Measurements from ENCODE around the gene EXO5. TPM values are rescaled to one million over a fixed set of nuclear protein-coding genes. Genes with fewer than 3 reads are reported as not detected.
"Not testable (repeated sequence)": the region's sequence is repeated elsewhere in the genome, so short reads cannot be mapped to it uniquely, and the experiment has no call there.

The EXO5 gene
- 1 to 10 TPM; 4.4 to 7.4 TPM for total RNA-seq
- 8.2 to 20.4 reads per million in 2 donors for total RNA-seq

DNA sequence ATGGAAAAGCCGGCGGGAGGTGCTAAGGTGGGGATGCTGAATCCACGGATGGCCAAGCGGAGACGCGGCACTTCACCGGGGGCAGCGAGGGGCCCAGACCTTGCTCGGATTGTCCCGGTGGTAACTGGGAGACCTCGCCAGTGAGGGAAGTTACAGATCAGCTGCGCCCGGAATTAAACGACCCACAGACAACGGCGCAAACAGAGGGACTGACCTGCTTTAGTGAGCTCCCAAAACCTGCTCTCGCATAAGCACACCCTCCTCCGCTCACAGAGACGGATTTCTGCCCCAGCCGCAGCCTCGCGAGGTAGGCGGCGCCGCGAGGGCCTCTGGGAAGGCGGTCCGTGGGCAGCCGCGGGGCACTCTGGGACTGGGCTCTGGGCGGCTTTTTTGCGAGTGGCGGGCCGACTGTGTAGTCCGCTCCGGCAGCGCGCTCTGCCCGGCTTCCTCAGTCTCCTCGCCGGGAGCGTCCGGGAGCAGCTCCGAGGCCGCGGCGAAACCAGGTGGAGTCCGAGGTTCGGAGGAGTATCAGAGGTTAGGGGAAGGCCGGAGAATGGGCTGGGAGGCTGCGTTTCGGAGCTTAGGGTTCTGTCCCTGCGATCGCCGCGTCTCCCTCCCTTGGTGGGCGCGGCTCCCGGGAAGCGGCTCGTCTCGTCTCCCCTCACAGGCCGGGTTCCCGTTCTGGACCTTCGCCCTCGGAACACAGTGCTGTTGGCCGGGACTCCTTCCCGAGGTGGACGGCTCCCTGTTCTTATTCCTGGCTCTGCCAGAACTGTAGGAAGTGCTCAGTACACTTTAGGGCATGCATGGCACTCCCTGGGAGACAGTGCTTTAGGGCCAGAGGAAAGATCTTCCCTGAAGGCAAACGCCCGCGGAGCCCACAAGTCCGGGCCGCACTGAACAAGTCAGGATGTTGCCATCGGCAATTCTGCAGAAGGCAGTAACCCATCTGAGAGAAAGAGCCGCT lies at the start of gene EXO5:
Gene EXO5, plus strand, starts transcription at position 393 of the 967 bp plus-strand sequence. CDS start 5,778 bp downstream, outside the sequence.
- no peaks in the 10 kb centered on the region for H3K9me3 ChIP-seq (ENCODE audit: control insufficient read depth, low read length, poor library complexity, severe bottlenecking)
- peak within 1 kb of the TSS; percentile 91 for H3K4me3 Mint-ChIP-seq
- peaks cover 2% of the 10 kb centered on the region for H3K36me3 Mint-ChIP-seq (ENCODE audit: low read depth)
- peaks cover 8% of the 10 kb centered on the region for H3K4me1 Mint-ChIP-seq
- peak within 1 kb of the TSS; percentile 87 for H3K27ac Mint-ChIP-seq
- ATAC-seq, result peak; percentile 99
- no peaks in the 10 kb centered on the region for H3K27me3 Mint-ChIP-seq
- DNase-seq, result peak; percentile 59 to 69 (median 67)

- H3K9me3 ChIP-seq (ENCODE audit: control insufficient read depth, low read length, poor library complexity, severe bottlenecking), result peaks cover 42% of the 10 kb centered on the region
- ATAC-seq, result no peak
- H3K27ac Mint-ChIP-seq, result no peak overlapping the region
- no peak for DNase-seq
- peaks cover 8% of the 10 kb centered on the region for H3K36me3 Mint-ChIP-seq (ENCODE audit: low read depth)
- no peaks in the 10 kb centered on the region for H3K27me3 Mint-ChIP-seq
- H3K4me3 Mint-ChIP-seq, result no peak overlapping the region
- no peaks in the 10 kb centered on the region for H3K4me1 Mint-ChIP-seq
These were observed 45.5 kb upstream of the EXO5 start for GRCh38 chr1:40462956-40463590.

- Mint-ChIP-seq H3K4me3 (no peak overlapping the region), H3K36me3 (ENCODE audit: low read depth) (peaks cover 2% of the 10 kb centered on the region)
- no peak for ATAC-seq
These were observed 39.2 kb upstream of the EXO5 start for GRCh38 chr1:40469327-40469726.

DNA sequence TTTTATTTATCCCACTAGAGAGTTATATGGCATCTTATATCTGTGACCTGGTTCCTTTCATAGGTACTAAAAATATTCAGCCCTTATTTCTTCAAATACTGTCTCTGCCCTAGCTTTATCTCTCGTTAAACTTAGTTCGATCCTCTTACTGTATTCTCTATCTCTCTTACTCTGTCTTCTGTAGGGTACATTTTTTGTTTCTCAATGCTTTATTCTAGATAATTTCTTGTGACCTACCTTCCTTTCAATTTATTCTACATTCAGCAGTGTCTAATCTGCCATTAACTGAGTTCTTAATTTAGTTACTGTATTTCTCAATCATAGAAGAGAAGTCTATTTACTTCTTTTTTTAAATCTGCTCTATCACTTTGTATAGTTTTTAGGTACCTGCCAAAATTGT lies 33.3 kb upstream of the EXO5 start:
- no peak for DNase-seq
- Mint-ChIP-seq H3K27me3 (no peaks in the 10 kb centered on the region), H3K36me3 (ENCODE audit: low read depth) (peaks cover 6% of the 10 kb centered on the region), H3K4me1 (peaks cover 16% of the 10 kb centered on the region), H3K4me3 (no peak overlapping the region), H3K27ac (no peak overlapping the region)
- H3K9me3 ChIP-seq (ENCODE audit: control insufficient read depth, low read length, poor library complexity, severe bottlenecking), result no peaks in the 10 kb centered on the region
- ATAC-seq, result no peak

More at GRCh38 chr1:40469327-40469726, 39.2 kb upstream of the EXO5 start:
- no peaks in the 10 kb centered on the region for H3K4me1 Mint-ChIP-seq
- DNase-seq, result no peak
- no peaks in the 10 kb centered on the region for H3K27me3 Mint-ChIP-seq
- H3K9me3 ChIP-seq (ENCODE audit: control insufficient read depth, low read length, poor library complexity, severe bottlenecking), result peaks cover 19% of the 10 kb centered on the region
- H3K27ac Mint-ChIP-seq, result no peak overlapping the region

- H3K9me3 ChIP-seq (ENCODE audit: control insufficient read depth, low read length, poor library complexity, severe bottlenecking), result peaks cover 4% of the 10 kb centered on the region
- Mint-ChIP-seq H3K4me3 (peak within 1 kb of the TSS; percentile 87), H3K27ac (peak within 1 kb of the TSS; percentile 51), H3K4me1 (peaks cover 16% of the 10 kb centered on the region), H3K27me3 (no peaks in the 10 kb centered on the region), H3K36me3 (ENCODE audit: low read depth) (peaks cover 7% of the 10 kb centered on the region)
- ATAC-seq (peak; percentile 91), DNase-seq (peak; percentile 50 to 57 (median 51))
These were observed 31.5 kb upstream of the EXO5 start, which contains the start of gene ZFP69 for GRCh38 chr1:40476924-40477677. Gene ZFP69, plus strand, starts transcription at chr1:40477290. Its CDS starts 2,072 bp downstream, at chr1:40479362.

- no peaks in the 10 kb centered on the region for H3K27me3 Mint-ChIP-seq
- ATAC-seq (peak; percentile 32), DNase-seq (no peak)
- peaks cover 16% of the 10 kb centered on the region for H3K4me1 Mint-ChIP-seq
- peak overlapping the region; percentile 82 for H3K4me3 Mint-ChIP-seq
- H3K9me3 ChIP-seq (ENCODE audit: control insufficient read depth, low read length, poor library complexity, severe bottlenecking), result peaks cover 4% of the 10 kb centered on the region
- H3K27ac Mint-ChIP-seq, result peak overlapping the region; percentile 12
- H3K36me3 Mint-ChIP-seq (ENCODE audit: low read depth), result peaks cover 9% of the 10 kb centered on the region
These were observed 30.9 kb upstream of the EXO5 start for GRCh38 chr1:40477678-40478053.

DNA sequence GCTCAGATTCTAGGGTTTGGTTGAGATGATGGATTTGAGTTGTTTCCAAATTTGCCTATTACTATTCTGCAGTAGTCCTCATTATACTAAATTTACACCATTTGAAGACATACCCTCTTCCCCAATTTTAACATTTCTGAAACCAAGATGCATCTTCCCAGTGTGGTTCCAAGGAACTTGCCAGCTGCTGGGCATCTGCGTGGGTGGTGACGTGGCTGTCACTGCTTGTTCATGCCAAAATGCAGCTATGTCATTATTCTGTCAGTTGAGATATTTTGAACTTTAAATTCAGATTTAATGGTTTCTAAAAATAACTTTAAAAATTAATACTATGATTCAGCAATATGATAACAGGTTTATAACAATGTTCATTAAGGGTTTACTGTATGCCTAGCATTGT lies 30.3 kb upstream of the EXO5 start:
- DNase-seq (no peak), ATAC-seq (no peak)
- peaks cover 4% of the 10 kb centered on the region for H3K9me3 ChIP-seq (ENCODE audit: control insufficient read depth, low read length, poor library complexity, severe bottlenecking)
- H3K4me3 Mint-ChIP-seq, result peak overlapping the region; percentile 82
- H3K36me3 Mint-ChIP-seq (ENCODE audit: low read depth), result peaks cover 6% of the 10 kb centered on the region
- peak overlapping the region; percentile 12 for H3K27ac Mint-ChIP-seq
- H3K27me3 Mint-ChIP-seq, result no peaks in the 10 kb centered on the region
- H3K4me1 Mint-ChIP-seq, result peaks cover 16% of the 10 kb centered on the region

- Mint-ChIP-seq H3K4me1 (peaks cover 16% of the 10 kb centered on the region), H3K27ac (peak overlapping the region; percentile 44), H3K4me3 (peak overlapping the region; percentile 21), H3K27me3 (no peaks in the 10 kb centered on the region), H3K36me3 (ENCODE audit: low read depth) (peaks cover 6% of the 10 kb centered on the region)
- peaks cover 4% of the 10 kb centered on the region for H3K9me3 ChIP-seq (ENCODE audit: control insufficient read depth, low read length, poor library complexity, severe bottlenecking)
- DNase-seq, result no peak
- no peak for ATAC-seq
These were observed 29.4 kb upstream of the EXO5 start for GRCh38 chr1:40479156-40479555.

GRCh38 chr1:40495315-40495903 lies 13.2 kb upstream of the EXO5 start:
- no peak overlapping the region for H3K27ac Mint-ChIP-seq
- no peaks in the 10 kb centered on the region for H3K27me3 Mint-ChIP-seq
- H3K9me3 ChIP-seq (ENCODE audit: control insufficient read depth, low read length, poor library complexity, severe bottlenecking), result peaks cover 21% of the 10 kb centered on the region
- peaks cover 13% of the 10 kb centered on the region for H3K36me3 Mint-ChIP-seq (ENCODE audit: low read depth)
- H3K4me3 Mint-ChIP-seq, result no peak overlapping the region
- ATAC-seq, result no peak
- H3K4me1 Mint-ChIP-seq, result no peaks in the 10 kb centered on the region
- no peak for DNase-seq

DNA sequence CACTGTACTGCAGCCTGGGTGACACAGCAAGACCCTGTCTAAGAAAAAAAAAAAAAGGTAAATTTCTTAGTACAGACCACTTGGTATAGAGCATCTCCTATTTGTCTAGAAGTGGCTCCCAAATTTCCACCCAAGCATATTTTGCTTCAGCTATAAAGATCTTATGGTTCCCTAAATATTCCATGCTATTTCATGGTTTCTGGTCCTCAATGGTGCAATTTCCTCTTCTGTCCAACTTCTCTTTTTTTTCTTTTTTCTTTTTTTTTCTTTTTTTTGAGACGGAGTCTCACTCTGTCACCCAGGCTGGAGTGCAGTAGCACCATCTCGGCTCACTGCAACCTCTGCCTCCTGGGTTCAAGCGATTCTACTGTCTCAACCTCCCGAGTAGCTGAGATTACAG lies 5.9 kb upstream of the EXO5 start:
- H3K4me3 Mint-ChIP-seq; H3K9me3 ChIP-seq (ENCODE audit: control insufficient read depth, low read length, poor library complexity, severe bottlenecking); H3K27ac Mint-ChIP-seq; ATAC-seq; H3K27me3 Mint-ChIP-seq; H3K4me1 Mint-ChIP-seq; DNase-seq; H3K36me3 Mint-ChIP-seq (ENCODE audit: low read depth): not testable (repeated sequence)

DNA sequence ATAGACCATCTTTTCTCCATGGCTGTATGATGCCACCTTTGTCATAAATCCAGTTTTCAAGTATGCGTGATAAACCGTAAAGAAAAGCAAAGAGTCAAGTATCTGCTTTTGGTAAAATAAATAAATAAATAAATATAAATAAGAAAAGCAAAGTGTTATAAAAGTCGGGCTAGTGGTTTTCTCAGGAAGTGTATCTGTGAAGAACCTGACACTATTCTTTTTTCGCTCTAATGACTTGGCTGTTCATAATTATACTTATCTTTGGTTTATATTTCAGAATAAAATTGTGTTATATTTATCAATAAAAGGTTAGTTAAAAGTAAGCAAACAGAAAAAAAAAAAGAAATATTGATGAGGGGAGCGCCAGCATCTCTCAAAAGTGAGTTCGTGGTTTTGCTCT lies 594 bp upstream of the EXO5 start:
- Mint-ChIP-seq H3K27ac (peak overlapping the region; percentile 87), H3K27me3 (no peaks in the 10 kb centered on the region), H3K4me3 (peak overlapping the region; percentile 91), H3K36me3 (ENCODE audit: low read depth) (peaks cover 2% of the 10 kb centered on the region), H3K4me1 (peaks cover 8% of the 10 kb centered on the region)
- no peak for DNase-seq
- ATAC-seq, result no peak
- no peaks in the 10 kb centered on the region for H3K9me3 ChIP-seq (ENCODE audit: control insufficient read depth, low read length, poor library complexity, severe bottlenecking)

- DNase-seq, result no peak
- no peak for ATAC-seq
These were observed 10.9 kb downstream of the EXO5 start for GRCh38 chr1:40519517-40519916.

More at GRCh38 chr1:40519517-40519916, 10.9 kb downstream of the EXO5 start:
- H3K36me3 Mint-ChIP-seq (ENCODE audit: low read depth), result peaks cover 2% of the 10 kb centered on the region
- no peaks in the 10 kb centered on the region for H3K4me1 Mint-ChIP-seq
- no peak overlapping the region for H3K4me3 Mint-ChIP-seq
- no peaks in the 10 kb centered on the region for H3K27me3 Mint-ChIP-seq
- H3K9me3 ChIP-seq (ENCODE audit: control insufficient read depth, low read length, poor library complexity, severe bottlenecking), result no peaks in the 10 kb centered on the region
- no peak overlapping the region for H3K27ac Mint-ChIP-seq

Measured in T-helper 17 cell (primary cell).